CD4-positive, alpha-beta T cell treated with Interleukin-17A for 1 hour (primary cell): Measurements from ENCODE around the gene IMPDH1.
A peak's percentile ranks its signal among the peaks of the same experiment; 100 is the strongest.
"Not testable (repeated sequence)": the region's sequence is repeated elsewhere in the genome, so short reads cannot be mapped to it uniquely, and the experiment has no call there.

Experiments
- DNase-seq: peaks from one replicate; pipeline ENCODE4 v3.0.0-alpha.2; 2020

IMPDH1 gene

GRCh38 chr7:128409596-128410450 is at the start of gene IMPDH1:
Gene IMPDH1 (minus strand): TSS chr7:128409982. CDS start chr7:128409901, 81 bp downstream.
- peak; percentile 86 for DNase-seq

- peak; percentile 85 for DNase-seq
Observed at GRCh38 chr7:128459394-128459878, 49.7 kb upstream of the IMPDH1 start.

- no peak for DNase-seq
Observed at GRCh38 chr7:128458956-128459355, 49.2 kb upstream of the IMPDH1 start.

GRCh38 chr7:128457385-128457784 is 47.6 kb upstream of the IMPDH1 start:
- not testable (repeated sequence) for DNase-seq

- no peak for DNase-seq
Observed at GRCh38 chr7:128456255-128456725, 46.5 kb upstream of the IMPDH1 start.

- DNase-seq, result peak; percentile 94
Observed at GRCh38 chr7:128455543-128456254, 45.9 kb upstream of the IMPDH1 start, which contains the start of gene HILPDA. Gene HILPDA (plus strand): TSS chr7:128455878. CDS start chr7:128457269, 1,391 bp downstream.

GRCh38 chr7:128454808-128455542 is 45.2 kb upstream of the IMPDH1 start:
- DNase-seq, result peak; percentile 14

- no peak for DNase-seq
Observed at GRCh38 chr7:128453836-128454804, 44.3 kb upstream of the IMPDH1 start.

- DNase-seq, result no peak
Observed at GRCh38 chr7:128452552-128452951, 42.8 kb upstream of the IMPDH1 start.

GRCh38 chr7:128450913-128451312 is 41.1 kb upstream of the IMPDH1 start:
- no peak for DNase-seq

- no peak for DNase-seq
Observed at GRCh38 chr7:128450409-128450808, 40.6 kb upstream of the IMPDH1 start.

GRCh38 chr7:128448751-128449302 is 39.0 kb upstream of the IMPDH1 start:
- no peak for DNase-seq

GRCh38 chr7:128447941-128448564 is 38.3 kb upstream of the IMPDH1 start:
- no peak for DNase-seq

GRCh38 chr7:128446306-128446705 is 36.5 kb upstream of the IMPDH1 start:
- DNase-seq, result no peak

- DNase-seq, result no peak
Observed at GRCh38 chr7:128443831-128444600, 34.2 kb upstream of the IMPDH1 start.

- DNase-seq, result no peak
Observed at GRCh38 chr7:128442356-128442755, 32.6 kb upstream of the IMPDH1 start.

- DNase-seq, result no peak
Observed at GRCh38 chr7:128437426-128438332, 27.9 kb upstream of the IMPDH1 start.

- DNase-seq, result no peak
Observed at GRCh38 chr7:128435327-128435686, 25.5 kb upstream of the IMPDH1 start.
